HEK293 (cell line): ENCODE measurements around the gene WNT7A.

ENCODE experiments used
- CTCF ChIA-PET: fragments of 350-600 bp; formaldehyde crosslinking; extraction: SDS; loops from one replicate; lab custom pipeline; 2021; ENCODE audit warnings: antibody characterized with exemption; lab: Yijun Ruan, JAX
- POLR2A ChIA-PET: fragments of 300-600 bp; formaldehyde crosslinking; extraction: SDS; loops from one replicate; lab custom pipeline; 2020; ENCODE audit warnings: antibody characterized with exemption, inconsistent platforms; lab: Yijun Ruan, JAX
- H3K27ac ChIP-seq: fragments of 200-500 bp; sonication (Bioruptor generic); 2 replicates; pipeline ENCODE4 v1.5.1; 2014; ENCODE audit warnings: low read depth, low read length, control low read depth, inconsistent platforms; ENCODE audit errors: extremely low read depth
- H3K36me3 ChIP-seq, 2 experiments: fragments of 200-500 bp in 1 of 2; sonication (Bioruptor generic) in 1 of 2; 1 replicate in 1 of 2; 2 replicates in 1 of 2; pipeline ENCODE4 v1.5.1; 2014 to 2017; ENCODE audit warnings: inconsistent platforms in 2 of 2, low read length in 2 of 2; ENCODE audit not compliant: control insufficient read depth in 2 of 2, insufficient read depth in 1 of 2
- H3K4me1 ChIP-seq: fragments of 200-500 bp; sonication (Bioruptor generic); 2 replicates; pipeline ENCODE4 v1.5.1; 2014; ENCODE audit warnings: mild to moderate bottlenecking, low read length, inconsistent platforms; ENCODE audit not compliant: control insufficient read depth, insufficient read depth
- H3K4me3 ChIP-seq: 2 replicates; pipeline ENCODE4 v1.5.1; 2011; ENCODE audit warnings: low read depth, mild to moderate bottlenecking, control low read depth, low read length, moderate library complexity
- H3K9me3 ChIP-seq: fragments of 200-500 bp; sonication (Bioruptor generic); 2 replicates; pipeline ENCODE4 v1.5.1; 2014; ENCODE audit warnings: low read depth, low read length, inconsistent platforms; ENCODE audit not compliant: control insufficient read depth, insufficient read depth
- GLIS1 ChIP-seq: fragments of 450-650 bp; formaldehyde crosslinking; IDR thresholded peaks from 2 replicates; pipeline ENCODE4 v1.5.1; 2016; ENCODE audit warnings: missing biosample characterization, missing genetic modification characterization
- KLF1 ChIP-seq: fragments of 450-650 bp; formaldehyde crosslinking; IDR thresholded peaks from 2 replicates; pipeline ENCODE4 v1.5.1; 2016; ENCODE audit warnings: missing biosample characterization, missing genetic modification characterization
- KLF10 ChIP-seq: fragments of 450-650 bp; IDR thresholded peaks from 2 replicates; pipeline ENCODE4 v1.5.1; 2018; ENCODE audit warnings: missing biosample characterization, mild to moderate bottlenecking, missing genetic modification characterization
- MZF1 ChIP-seq: fragments of 450-650 bp; formaldehyde crosslinking; IDR thresholded peaks from 2 replicates; pipeline ENCODE4 v1.5.1; 2017; ENCODE audit warnings: missing biosample characterization, missing genetic modification characterization, borderline replicate concordance
- SCRT1 ChIP-seq: fragments of 450-650 bp; formaldehyde crosslinking; IDR thresholded peaks from 2 replicates; pipeline ENCODE4 v1.5.1; 2016; ENCODE audit warnings: missing biosample characterization, missing genetic modification characterization, borderline replicate concordance
- YY1 ChIP-seq: fragments of 450-650 bp; formaldehyde crosslinking; IDR thresholded peaks from 2 replicates; pipeline ENCODE4 v1.5.1; 2018; ENCODE audit warnings: missing biosample characterization, missing genetic modification characterization
- ZBTB7A ChIP-seq: fragments of 450-650 bp; formaldehyde crosslinking; IDR thresholded peaks from 2 replicates; pipeline ENCODE4 v1.5.1; 2016; ENCODE audit warnings: low read depth, missing biosample characterization, missing genetic modification characterization
- ZFHX2 ChIP-seq: fragments of 450-650 bp; formaldehyde crosslinking; conservative IDR thresholded peaks from 2 replicates; pipeline ENCODE4 v1.5.1; 2016; ENCODE audit warnings: missing biosample characterization, missing genetic modification characterization
- ZIC2 ChIP-seq: fragments of 450-650 bp; formaldehyde crosslinking; IDR thresholded peaks from 2 replicates; pipeline ENCODE4 v1.5.1; 2016; ENCODE audit warnings: missing biosample characterization, missing genetic modification characterization
- ZNF146 ChIP-seq: fragments of 450-650 bp; formaldehyde crosslinking; IDR thresholded peaks from 2 replicates; pipeline ENCODE4 v1.5.1; 2016; ENCODE audit warnings: missing biosample characterization, missing genetic modification characterization
- ZNF529 ChIP-seq: fragments of 450-650 bp; formaldehyde crosslinking; IDR thresholded peaks from 2 replicates; pipeline ENCODE4 v1.5.1; 2017; ENCODE audit warnings: missing genetic modification characterization, missing biosample characterization; ENCODE audit not compliant: insufficient replicate concordance
- ZNF654 ChIP-seq: fragments of 450-650 bp; formaldehyde crosslinking; IDR thresholded peaks from 2 replicates; pipeline ENCODE4 v1.5.1; 2016; ENCODE audit warnings: low read depth, missing biosample characterization, missing genetic modification characterization
- ZNF768 ChIP-seq: fragments of 450-650 bp; formaldehyde crosslinking; IDR thresholded peaks from 2 replicates; pipeline ENCODE4 v1.5.1; 2018; ENCODE audit warnings: missing biosample characterization, mild to moderate bottlenecking, missing genetic modification characterization

The WNT7A gene

DNA sequence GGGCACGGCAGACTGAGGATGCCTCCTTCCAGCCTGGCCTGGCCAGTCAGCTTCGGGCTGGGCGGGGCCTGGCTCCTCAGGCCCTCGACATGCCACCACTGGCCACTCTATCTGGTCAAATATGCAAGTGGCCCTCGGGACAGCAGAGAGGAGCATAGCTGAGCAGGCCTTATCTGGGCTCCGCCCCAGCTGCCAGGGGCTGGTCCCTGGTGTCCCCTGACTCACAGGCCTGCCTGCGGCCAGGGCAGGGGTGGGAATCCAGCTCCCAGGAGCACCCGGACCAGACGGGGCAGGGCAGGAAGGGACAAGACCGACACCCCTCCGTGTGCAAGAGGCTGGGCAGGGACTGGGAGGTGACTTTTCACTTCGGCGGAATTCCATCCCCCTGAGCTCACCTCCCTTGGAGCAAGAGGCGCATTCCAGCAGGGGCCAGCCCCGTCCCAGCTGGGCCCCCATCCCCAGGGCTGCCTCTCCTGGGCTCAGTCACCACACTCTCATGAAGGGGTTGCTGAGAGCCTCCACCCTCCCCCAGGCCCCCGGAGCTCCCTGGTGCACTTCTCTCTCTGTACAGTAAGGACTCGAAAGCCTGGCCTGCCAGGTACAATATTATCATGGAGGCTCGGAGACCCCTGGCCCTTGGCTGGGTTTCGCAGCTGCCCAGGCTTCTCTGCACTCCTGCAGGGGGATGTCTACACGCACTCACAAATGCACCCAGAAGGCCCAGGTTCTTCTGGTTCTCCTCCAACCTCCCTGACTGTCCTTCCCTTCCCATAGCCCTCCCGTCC is 29.5 kb downstream of the WNT7A start:
- CTCF ChIA-PET: interaction anchor here (1.1 to 2.3 kb wide), 5 partner anchors 24 to 350 kb away, joined by 3 to 12 read pairs (median 3); partner anchors contain the start of gene WNT7A
- Histone ChIP-seq H3K4me1 (no peaks in the 10 kb centered on the region), H3K36me3 (no peaks in the 10 kb centered on the region), H3K9me3 (no peaks in the 10 kb centered on the region), H3K4me3 (no peak overlapping the region), H3K27ac (no peak overlapping the region)
- POLR2A ChIA-PET: interaction anchor here (0.8 kb wide), 1 partner anchor 12 kb away, joined by 3 read pairs; no protein-coding TSS in a partner anchor
- TF ChIP-seq YY1 (tag by site-specific recombination): no peak
- no peak for TF ChIP-seq ZNF146 (tag by site-specific recombination)
- peak; percentile 28; the same call in 1 of the 2 replicates for TF ChIP-seq GLIS1
- no peak for TF ChIP-seq ZNF654 (tag by site-specific recombination)
- TF ChIP-seq KLF1 (tag by site-specific recombination): peak; percentile 61; the same call in 1 of the 2 replicates
- no peak for TF ChIP-seq ZBTB7A (tag by site-specific recombination)
- TF ChIP-seq ZIC2: peak; percentile 57
- TF ChIP-seq SCRT1 (tag by site-specific recombination): no peak
- TF ChIP-seq KLF10 (tag by site-specific recombination): no peak

DNA sequence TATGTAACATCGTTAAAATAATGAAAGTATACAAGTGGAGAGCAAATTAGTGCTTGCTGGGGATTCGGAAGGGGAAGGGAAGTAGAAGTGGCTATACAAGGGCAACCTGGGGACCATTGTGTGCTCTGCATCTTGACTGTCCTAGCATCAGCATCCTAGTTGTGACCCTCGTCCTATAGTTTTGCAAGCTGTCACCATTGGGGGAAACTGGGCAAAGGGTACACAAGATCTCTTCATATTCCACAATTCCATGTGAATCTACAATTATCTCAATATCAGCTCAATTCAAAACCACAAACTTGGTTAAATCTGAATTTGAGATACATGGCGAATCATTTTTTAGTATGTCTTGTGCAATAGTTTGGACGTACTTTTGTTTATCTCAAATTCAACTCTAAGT is 30.9 kb downstream of the WNT7A start:
- Histone ChIP-seq H3K4me1 (no peaks in the 10 kb centered on the region), H3K9me3 (no peaks in the 10 kb centered on the region), H3K4me3 (no peak overlapping the region), H3K27ac (no peak overlapping the region), H3K36me3 (no peaks in the 10 kb centered on the region)
- TF ChIP-seq ZNF768 (tag by site-specific recombination) (no peak), ZNF529 (tag by site-specific recombination) (peak; percentile 96)
- CTCF ChIA-PET: interaction anchor here (0.6 to 2.3 kb wide), 5 partner anchors 15 to 350 kb away, joined by 3 to 12 read pairs (median 6); partner anchors contain the start of gene WNT7A
- POLR2A ChIA-PET: no interaction called here

DNA sequence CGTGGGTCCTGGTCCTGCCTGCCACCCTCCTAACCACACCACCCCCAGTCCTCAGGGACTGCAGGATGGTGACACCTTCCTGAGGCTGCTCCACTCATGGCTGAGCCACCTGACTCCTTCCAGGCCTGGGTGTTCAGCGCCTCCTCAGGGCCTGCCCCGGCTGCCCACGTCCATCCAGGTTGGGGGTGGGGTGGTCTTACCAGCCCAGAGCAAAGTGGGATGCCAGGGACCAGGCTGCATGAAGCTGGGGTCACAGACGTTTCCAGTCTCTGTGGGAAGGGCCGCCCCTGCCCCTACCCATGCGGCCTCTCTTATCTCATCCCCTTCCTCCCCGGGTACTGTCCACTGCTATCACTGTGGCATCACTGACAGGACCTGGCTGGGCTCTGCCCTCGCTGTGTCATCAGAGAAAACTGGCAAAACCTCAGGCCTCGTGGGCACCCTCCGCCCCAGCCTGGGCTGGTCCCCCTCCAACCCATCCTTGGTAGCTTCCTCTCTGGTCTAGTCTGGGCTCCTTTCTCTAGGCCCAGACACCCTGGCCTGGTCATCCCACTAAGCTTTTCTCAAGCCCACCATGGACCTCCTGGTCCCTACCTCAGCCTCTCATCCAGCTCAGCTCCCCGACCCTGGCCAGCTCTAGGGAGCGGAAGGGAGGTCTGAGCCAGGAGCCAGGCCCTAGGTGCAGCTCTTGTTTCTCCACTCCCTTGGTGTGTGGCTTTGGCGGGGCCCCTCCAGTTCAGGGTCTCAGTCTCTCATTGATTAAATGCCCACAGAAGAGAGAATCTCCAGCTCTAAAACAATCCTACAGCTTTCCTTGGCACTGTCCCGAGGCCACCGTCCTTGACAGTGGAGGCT is 32.9 kb downstream of the WNT7A start:
- no peaks in the 10 kb centered on the region for H3K4me1 ChIP-seq
- H3K36me3 ChIP-seq: no peaks in the 10 kb centered on the region
- H3K27ac ChIP-seq: no peak overlapping the region
- no peaks in the 10 kb centered on the region for H3K9me3 ChIP-seq
- H3K4me3 ChIP-seq: no peak overlapping the region
- 0 out of 2 replicates have a peak, but pooled peaks have one; percentile 9 for TF ChIP-seq ZFHX2
- no peak for TF ChIP-seq YY1 (tag by site-specific recombination)
- CTCF ChIA-PET: interaction anchor here (0.7 kb wide), 1 partner anchor 38 kb away, joined by 3 read pairs; no protein-coding TSS in a partner anchor
- POLR2A ChIA-PET: no interaction called here

DNA sequence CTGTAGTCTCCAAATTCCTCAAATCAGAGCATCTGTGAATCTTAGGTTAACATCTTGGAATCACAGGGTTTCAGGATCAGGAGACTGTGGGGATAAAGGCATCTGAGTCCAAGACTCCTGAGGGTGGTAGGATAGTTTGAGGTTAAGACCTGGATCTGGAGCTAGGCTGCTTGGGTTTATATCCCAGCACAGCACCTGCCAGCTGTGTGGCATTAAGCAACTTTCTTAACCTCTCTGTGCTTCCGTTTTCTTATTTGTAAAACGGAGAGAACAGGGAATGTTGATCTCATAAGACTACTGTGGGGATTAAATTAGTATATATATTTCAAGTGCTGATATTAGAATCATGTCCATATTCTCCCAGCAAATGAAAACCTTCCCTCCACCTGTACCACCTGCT is 33.6 kb downstream of the WNT7A start:
- ChIA-PET CTCF (no interaction called here), POLR2A (no interaction called here)
- Histone ChIP-seq H3K4me1 (no peaks in the 10 kb centered on the region), H3K36me3 (no peaks in the 10 kb centered on the region), H3K4me3 (no peak overlapping the region), H3K9me3 (no peaks in the 10 kb centered on the region), H3K27ac (no peak overlapping the region)
- TF ChIP-seq MZF1: no peak
- peak; percentile 70; the same call in 1 of the 2 replicates for TF ChIP-seq ZNF768 (tag by site-specific recombination)
